Spleen (tissue), 7 donors: ENCODE data around the gene RPRD1B.

Experiments
- CTCF ChIP-seq, 11 experiments: fragments of 200-600 bp in 7 of 11; fragments of 450-650 bp in 4 of 11; sonication (generic) in 4 of 11; IDR thresholded peaks in 8 of 11; conservative IDR thresholded peaks in 3 of 11; 1 replicate in 7 of 11; 2 replicates in 4 of 11; pipeline versions ENCODE4 v1.4.0 to v1.8.0; 2016 to 2021; ENCODE audit warnings: antibody characterized with exemption in 11 of 11, inconsistent platforms in 4 of 11, mild to moderate bottlenecking in 1 of 11
- POLR2A ChIP-seq, 3 donors: fragments of 450-650 bp; IDR thresholded peaks; one replicate each; pipeline ENCODE4 v1.5.1; 2017; ENCODE audit warnings: antibody characterized with exemption in 3 of 3, mild to moderate bottlenecking in 1 of 3
- POLR2AphosphoS5 ChIP-seq, 3 donors: sonication (generic); formaldehyde crosslinking; IDR thresholded peaks; one replicate each; pipeline ENCODE4 v1.5.1; 2017; ENCODE audit warnings: antibody characterized with exemption in 3 of 3
- donor health status: DM: no; HTN: no; CAD: no; lungs with moderate emphysema.
- donor health status: DM: no; HTN: no; CAD: no.
- donor health status: DM: no; HTN: no; CAD: no.

GRCh38 chr20:38104285-38104684, 70.7 kb downstream of the RPRD1B start:
- TF ChIP-seq CTCF (IDR thresholded peaks at IDR 0.05 in 8 of 11, conservative IDR thresholded peaks at IDR 0.05 in 3 of 11) (no peak), POLR2A (IDR thresholded peaks at IDR 0.05) (no peak), POLR2AphosphoS5 (IDR thresholded peaks at IDR 0.05) (no peak)
